Activated CD8-positive, alpha-beta memory T cell treated with anti-CD3 and anti-CD28 coated beads, Interleukin-2, amount 50 U/mL, for 48 hours (primary cell): ENCODE results near the gene KRT82.

Source experiments
- DNase-seq: peaks from one replicate; pipeline ENCODE4 v3.0.0-alpha.2; 2020

The KRT82 gene

GRCh38 chr12:52379536-52379935, 26.6 kb downstream of the KRT82 start:
- DNase-seq: no peak

DNA sequence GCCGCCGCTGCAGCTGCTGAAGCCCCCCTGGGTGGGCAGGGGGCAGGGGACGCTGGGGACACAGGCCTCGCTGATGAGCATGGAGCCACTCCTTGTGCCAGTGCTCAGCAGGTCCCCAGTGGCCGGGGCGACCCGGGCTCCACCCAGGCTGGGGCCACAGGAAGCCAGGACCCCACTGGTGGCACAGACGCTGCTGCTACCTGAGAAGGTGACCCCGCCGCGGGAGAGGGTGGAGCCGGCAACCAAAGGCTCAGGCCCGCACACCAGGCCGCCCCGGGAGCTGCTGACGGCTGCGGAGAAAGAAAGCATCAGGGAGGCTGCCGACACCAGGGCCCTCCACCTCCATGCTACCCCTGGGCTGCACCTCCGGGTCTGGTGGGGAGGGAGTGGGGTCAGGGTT, 28.0 kb downstream of the KRT82 start:
- no peak for DNase-seq

- DNase-seq: no peak
These were observed 28.9 kb downstream of the KRT82 start for GRCh38 chr12:52377266-52377665.

DNA sequence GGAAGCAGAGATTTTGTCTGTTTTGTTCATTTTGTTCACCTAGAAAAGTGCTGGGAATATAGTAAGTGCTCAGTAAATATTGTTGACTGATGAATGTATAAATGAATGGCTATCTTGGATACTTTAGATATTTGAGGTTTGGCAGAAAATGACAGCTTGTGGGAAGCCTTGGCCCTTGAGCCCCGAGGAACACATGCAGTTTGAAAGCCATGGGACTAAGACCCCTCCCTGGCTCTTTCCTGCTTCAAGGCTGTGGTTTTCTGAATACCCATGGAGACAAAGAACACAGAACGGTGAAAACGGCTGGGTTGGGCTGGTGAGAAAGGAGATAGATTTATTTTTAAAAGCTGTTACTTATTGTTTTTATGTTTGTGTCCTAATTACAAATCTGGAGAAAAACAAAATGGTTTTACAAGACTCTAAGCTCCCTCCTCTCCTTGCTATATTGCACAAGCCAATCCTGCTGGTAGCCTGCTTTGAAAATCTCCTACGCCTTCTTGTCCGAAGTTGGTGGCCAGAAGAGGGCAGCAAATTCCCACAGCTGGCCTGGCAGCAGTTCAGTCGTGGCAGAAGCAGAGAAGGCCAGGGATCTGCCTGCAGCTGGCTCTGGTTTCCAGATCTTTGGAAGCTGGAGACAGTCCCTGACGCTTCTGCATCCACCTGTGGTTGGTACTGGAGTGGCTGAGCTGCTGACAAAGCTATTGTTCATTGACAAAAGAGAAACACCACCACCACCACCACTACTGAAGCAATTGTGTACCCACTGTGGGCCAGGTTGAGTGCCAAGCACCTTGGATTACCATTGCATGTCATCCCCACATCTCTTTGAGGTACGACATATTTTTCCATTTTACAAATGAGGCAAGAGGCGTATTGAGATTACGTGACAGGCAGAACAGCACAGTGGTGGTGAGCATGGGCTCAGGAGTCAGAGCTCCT, 33.6 kb downstream of the KRT82 start:
- DNase-seq: peak; percentile 73

- DNase-seq: no peak
These were observed 34.4 kb downstream of the KRT82 start for GRCh38 chr12:52371716-52372115.

DNA sequence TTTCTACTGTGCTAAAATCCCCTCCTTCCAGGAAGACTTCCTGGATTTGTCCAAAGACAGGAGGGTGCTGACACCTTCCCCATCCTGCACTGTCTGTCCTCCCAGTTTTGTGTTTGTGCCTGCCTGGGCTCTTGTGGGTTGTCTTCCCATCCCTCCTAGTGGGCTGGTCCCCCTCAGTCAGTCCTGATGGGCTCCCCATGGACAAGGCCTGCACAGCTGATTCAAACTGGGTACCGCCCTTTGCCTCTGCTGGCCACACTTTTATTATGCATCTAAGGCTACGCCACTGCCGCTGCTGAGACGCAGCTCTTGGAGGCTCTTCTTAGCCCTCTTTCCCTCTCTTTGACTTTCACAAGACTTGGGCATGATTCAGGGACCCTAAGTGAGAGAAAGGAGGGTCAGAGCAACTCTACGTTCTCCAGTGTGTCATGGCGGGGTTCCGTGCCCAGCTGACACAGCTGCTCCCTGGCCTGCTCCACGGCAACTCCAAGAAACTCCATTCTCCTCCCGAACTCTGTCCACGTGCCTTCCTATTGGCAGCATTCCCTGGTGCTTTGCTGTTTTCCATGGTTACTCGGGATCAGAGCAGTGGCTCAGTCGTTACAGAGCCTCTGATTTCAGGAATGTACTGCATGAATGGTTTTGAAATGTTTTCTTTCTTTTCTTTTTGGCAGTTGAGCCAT, 35.1 kb downstream of the KRT82 start:
- no peak for DNase-seq

- no peak for DNase-seq
These were observed 36.3 kb downstream of the KRT82 start for GRCh38 chr12:52369809-52370208.

DNA sequence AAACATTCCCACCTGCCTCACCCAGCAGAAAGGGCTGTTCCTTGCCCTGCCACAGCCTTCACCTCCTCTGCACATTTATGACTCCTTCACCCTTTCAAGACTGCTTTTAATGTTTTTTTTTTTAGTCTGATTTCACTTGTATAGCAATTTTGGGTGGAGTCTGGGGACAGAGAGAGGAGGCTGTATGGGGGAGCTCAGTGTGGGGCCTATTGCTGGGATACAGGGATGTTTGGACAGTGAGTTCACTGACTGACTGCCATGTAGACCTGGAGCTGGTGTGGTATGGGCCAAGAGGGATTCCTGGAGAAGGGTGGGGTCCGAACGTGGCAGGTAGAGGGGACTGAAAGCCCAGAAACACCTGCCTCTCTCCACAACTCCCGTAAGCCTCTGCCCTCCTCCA, 36.9 kb downstream of the KRT82 start:
- DNase-seq: no peak

DNA sequence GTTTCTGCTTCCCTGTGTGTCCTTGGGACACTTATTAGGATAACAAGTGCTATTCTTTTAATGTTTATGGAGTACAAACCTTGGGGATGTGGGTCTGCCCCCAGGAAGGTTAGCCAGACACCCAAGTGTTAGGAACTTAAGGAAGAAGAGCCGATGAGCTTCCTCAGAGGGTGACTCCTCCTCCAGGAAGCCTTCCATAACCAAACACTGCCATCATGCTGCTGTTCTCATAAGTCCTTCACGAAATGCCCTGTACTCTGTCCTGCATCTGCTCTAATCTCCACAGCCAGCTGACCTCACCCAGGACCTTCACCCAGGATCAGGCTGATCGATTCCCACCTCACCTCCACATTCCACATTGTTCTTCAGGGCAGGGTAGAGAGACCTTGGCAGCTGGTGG, 37.6 kb downstream of the KRT82 start:
- no peak for DNase-seq

DNA sequence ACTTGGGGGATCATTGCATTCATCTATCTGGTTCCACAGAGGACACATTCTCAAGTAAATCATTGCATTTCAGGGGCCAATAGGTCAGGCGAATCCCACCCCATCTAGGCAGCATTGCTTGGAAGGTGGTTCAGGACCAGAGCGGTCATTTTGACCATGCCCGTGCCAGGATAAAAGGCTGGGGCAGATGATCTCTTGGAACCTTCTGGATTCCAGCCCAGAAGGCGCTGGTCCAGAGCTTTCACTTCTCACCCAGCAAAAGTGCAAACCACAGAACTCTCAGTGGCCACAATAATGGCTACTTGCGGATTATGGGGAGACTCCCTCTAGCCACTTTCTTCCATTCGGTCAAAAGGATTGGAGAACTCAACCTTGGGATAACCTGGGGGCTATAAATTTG, 38.3 kb downstream of the KRT82 start:
- no peak for DNase-seq

- DNase-seq: no peak
These were observed 39.2 kb downstream of the KRT82 start, which contains the start of gene KRT85 for GRCh38 chr12:52366738-52367485. KRT85 (minus strand) TSS chr12:52367481; CDS start chr12:52367405, 76 bp downstream.

DNA sequence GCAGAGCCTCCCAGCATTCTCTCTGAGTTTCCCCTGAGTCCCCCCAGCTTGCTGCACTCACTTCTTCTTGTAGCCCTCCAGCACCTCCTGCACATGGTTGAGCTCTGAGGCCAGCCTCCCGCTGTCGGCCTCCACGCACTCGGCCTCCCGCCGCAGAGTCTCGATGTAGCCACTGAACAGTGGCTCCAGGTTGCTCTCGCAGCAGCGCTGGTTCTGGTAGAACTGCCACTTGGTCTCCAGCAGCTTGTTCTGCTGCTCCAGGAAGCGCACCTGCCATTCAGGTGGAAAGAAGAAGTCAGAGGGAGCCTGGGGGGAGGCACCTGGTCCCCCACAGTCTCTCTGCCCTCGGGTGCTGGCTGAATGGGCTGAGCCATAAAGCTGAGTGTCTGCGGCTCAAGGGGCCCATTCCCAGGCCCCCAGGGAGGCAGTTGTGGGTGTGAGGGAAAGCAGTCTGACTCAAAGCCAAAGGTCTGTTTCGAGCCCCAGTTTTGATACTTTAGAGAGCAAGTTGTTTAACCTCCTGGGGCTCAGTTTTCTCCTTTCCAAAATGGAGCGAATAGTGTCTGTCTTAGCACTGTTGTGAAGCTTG, 41.1 kb downstream of the KRT82 start:
- no peak for DNase-seq

DNA sequence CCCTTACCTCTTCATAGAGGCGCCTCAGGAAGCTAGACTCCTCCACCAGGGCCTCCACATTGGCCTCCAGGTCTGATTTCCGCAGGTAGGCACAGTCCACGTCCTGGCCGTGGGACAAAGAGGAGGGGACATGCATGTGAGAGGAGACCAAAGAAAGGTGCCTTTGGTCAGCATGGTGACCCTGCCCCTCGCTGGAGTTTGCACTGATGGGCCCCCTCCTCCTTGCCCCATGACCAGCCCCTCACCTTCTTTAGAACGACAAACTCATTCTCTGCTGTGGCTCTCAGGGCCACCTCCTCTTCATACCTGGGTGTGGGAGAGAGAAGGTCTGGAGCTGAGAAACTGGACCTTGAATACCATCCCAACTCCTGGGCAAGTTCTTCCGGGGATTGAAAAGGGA, 42.1 kb downstream of the KRT82 start:
- DNase-seq: no peak

- DNase-seq: no peak
These were observed 42.9 kb downstream of the KRT82 start for GRCh38 chr12:52363111-52363679.

- no peak for DNase-seq
These were observed 43.9 kb downstream of the KRT82 start for GRCh38 chr12:52362118-52362726.

- DNase-seq: no peak
These were observed 44.6 kb downstream of the KRT82 start for GRCh38 chr12:52361553-52361952.

DNA sequence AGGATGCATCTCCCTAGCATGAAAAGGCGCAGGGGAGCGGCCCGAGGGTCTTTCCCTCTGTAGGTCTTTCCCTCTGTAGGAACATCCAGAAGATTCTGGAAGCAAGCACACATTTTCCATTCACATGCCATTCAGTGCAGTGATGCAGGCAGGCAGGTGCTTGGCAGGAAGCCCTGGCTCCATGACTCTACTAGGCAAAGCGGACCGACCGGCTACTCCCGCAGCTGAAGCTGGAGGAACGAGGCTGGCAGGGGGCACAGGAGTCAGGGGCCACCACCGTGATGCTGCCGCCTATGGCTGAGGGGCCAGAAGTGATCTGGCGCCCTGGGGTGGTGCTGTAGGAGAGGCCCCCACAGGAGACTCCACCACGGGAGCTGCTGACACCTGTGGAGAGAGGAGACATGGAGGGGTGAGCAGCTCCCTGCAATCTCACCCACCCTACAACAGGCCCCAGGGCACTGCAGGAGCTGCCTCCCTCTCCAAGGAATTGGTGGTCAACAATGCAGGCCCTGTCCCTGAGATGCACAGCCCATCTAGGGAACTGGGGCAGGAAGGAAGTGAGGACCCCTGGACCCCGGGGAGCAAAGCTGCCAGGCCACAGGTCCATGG, 45.4 kb downstream of the KRT82 start:
- no peak for DNase-seq

- no peak for DNase-seq
These were observed 46.0 kb downstream of the KRT82 start for GRCh38 chr12:52360106-52360662.

- no peak for DNase-seq
These were observed 46.5 kb downstream of the KRT82 start for GRCh38 chr12:52359621-52360061.

- no peak for DNase-seq
These were observed 47.4 kb downstream of the KRT82 start for GRCh38 chr12:52358575-52359350.
